ENCODE data around the gene PUDP.
"Not testable (repeated sequence)": the region's sequence is repeated elsewhere in the genome, so short reads cannot be mapped to it uniquely, and the experiment has no call there.

PUDP gene

DNA sequence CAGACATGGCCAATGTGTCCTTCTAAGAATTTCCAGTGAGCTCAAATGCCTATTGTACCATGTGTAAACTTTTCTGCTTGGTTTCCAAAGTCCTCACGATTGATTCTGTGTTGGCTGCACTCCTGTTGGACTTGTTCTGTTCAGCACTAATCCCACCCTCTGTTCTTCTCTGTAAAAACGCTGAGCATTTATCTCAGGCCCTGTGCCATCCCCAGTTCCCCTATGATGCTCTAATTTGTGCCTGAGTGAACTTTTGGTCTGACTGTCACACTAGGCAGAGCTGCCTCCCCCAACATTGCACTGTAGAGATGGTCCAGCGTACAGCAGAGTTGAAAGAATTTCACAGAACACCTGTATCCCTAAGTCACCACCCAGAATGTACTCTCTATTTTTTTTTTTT is 76.6 kb downstream of the PUDP start:
- DNase-seq: no peak

DNA sequence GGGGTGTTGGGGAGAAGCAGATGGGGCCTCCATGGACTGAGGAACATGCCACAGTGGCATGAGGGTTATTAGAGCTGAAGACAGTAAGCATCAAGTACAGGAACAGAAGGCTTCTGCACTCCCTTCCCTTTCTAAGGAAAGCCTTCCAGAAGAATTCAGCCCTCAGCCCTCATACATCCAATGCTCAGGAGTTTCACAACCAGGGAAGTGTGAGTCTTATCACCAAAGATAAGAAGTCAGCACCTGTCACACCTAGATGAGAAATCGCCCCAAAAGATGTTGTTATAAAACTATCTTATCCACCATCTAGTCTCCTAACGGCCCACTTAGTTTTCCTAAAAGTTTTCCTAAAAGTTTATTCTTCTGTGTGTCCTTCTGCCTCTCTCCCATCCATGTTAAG is 78.4 kb downstream of the PUDP start:
- DNase-seq: no peak

DNA sequence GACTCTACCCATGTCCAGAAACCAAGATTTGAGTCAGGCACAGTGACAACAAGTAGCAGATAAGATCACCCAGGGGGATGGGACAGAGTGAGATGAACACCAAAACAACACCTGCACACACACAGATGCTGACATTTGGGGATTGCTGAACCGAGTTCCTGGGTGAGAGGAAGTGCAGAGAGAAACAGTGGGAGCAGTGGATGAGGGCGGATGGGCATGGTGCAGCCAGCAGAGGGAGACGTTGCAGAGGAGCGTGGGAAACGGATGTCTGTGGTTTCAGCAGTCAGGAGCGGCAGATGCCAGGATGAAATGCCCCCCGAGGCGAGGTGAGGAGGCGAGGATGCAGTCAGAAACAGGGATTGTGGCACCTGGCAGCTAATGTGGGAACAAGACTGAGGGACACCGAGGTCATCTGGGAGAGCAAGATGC is 79.0 kb downstream of the PUDP start:
- DNase-seq: no peak

DNA sequence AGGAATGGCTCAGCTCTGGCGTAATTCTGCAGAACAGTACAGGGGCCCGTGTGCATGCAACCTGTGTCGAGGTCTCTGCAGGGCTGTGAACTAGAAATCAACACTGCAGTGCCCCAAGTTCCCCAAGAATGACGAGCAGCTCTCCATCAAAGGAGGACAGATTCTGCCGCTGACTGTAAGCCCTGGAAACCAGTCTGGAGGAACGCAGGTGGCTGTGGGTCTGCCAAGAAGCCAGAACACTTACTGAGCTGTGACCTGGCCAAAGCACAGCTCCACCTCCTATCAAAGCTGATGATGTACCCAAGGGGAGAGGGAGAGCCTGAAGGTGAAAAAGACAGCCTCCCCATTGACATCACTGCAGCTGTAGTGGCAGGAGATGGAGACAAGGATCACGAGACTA is 80.7 kb downstream of the PUDP start:
- DNase-seq: no peak

DNA sequence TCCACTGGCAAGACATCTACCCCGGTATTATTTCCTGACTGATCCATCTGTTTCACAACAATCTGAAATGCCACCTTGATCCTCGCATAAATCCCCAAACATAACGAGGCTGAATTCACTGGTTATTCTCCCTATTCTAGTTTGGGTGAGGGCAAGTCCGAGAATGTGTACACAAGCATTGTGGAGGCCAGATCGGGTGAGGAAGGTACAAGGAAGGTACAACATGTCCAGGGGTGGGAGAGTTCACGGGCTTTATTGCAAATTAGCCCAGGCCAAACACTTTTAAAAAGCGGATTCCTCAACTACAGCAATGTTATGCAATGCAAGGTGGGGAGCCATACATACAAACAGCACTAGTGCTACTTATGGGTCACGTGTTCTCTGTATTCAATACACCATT is 82.5 kb downstream of the PUDP start:
- no peak for DNase-seq

DNA sequence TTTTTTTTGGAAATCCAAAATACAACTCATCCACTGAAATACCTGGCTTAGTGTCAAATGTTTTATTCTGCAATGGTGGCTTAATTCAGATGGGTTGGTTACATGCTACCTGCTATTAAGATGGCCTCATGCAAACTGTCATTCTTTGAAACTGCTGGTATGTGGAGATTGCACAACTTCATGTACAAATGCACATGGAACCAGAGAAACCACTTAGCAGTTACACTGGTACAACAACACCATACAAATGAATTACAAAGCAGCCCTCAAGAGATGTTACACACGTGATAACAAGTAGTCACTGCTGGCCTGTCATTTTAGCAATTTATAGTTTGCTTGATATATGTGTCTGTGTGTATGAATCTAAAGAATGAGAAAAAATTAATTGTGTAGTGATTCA is 85.0 kb downstream of the PUDP start:
- DNase-seq: no peak

DNA sequence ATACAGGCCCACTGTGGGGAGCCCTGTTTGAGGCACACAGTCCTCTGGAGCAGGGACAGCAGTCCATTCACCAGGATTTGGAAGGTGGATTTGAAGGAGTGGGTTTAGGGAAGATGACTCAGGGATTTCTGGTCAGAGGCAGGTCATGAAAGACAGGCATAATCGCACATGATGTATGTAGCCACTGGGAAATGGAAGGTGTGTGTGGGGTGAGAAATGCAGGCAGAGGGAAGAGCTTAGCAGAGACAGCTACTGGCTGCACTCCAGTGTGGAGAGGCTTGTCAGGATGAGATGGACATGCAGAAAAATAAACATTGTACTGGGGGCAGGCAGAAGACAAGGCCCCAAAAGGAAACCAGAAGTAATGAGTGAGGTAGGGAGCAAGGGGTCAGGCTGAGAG is 85.7 kb downstream of the PUDP start:
- no peak for DNase-seq

DNA sequence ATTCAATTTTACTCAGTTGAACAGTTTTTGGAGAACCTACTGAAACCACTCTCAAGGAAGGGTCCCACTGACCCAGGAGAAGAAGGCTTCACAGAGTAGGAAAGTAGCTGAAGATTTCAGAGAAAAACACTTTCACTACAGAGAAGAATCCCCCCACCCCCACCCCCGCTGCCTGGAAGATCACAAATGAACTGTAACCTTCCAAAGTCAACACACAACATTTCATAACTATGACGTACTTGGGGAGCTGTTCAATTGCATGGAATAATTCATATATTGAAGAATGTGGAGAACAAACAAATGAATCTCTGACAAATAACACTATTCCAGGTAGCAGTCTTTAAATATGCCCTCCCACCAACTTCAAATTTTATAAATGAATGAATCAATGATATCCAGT is 86.5 kb downstream of the PUDP start:
- no peak for DNase-seq

DNA sequence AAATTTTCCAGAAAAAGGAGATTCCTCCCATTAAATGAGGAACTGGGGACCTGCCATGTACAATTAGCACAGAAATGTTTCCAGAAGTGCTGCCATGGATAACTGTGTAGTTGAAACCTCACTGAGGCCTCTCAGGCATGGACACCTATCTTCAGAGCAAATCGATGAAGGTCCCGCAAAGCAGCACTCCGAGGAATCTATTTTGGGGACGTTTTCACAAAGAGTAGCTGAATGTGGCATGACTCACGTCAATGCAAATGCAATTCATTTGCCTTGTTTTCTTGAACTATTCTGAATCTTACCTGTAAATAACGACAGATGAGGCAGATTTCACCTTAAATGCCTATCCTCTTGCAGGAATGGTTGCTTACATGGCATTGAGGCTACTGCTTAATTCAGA is 87.5 kb downstream of the PUDP start:
- no peak for DNase-seq

DNA sequence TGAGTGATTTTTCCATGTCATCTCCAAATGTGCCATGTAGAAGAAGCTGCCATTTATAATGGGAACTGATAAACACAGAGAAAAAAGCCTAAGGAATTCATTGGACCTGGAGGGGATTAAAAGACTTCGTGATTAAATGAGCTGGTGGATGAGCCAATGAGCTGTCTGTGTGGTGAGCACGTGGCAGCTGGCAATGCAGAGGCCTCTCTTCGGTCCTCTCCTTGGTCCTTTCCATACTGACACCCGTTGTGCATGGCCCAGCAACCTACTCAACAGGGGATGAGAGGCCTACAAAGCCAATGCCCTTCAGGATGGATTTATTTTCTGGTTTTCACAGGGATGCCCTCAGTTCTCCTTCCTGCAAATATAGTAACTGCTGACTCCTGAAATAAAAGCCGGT is 88.1 kb downstream of the PUDP start:
- DNase-seq: no peak

DNA sequence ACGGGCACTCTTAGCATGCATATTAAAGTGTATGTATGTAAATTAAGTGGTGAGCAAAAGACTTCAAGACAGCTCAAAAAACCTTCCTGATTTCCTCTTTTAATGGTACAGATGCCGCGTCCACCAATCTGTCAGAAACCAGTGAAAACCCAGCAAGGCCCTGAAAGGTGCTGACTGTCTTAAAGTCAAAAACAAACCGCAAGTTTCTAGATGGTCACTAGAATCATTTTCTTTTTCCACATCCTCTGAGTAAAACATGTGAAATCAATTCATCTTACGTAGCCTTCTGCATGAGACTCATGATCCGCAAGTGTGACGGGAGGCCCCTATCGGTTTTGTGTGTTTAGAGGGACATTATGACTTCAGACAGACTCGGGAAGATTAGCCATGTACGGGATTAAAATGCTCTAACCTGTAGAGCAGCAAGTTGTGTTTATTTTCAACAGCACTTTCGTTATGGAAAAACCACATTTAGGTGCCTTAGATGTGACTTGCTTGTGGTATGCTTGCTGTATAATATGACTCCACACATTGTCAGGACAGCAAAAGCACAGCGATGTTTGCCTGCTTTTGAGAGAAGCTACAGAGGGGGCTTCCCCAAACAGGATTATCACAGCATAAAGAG is 88.6 kb downstream of the PUDP start:
- DNase-seq: no peak

DNA sequence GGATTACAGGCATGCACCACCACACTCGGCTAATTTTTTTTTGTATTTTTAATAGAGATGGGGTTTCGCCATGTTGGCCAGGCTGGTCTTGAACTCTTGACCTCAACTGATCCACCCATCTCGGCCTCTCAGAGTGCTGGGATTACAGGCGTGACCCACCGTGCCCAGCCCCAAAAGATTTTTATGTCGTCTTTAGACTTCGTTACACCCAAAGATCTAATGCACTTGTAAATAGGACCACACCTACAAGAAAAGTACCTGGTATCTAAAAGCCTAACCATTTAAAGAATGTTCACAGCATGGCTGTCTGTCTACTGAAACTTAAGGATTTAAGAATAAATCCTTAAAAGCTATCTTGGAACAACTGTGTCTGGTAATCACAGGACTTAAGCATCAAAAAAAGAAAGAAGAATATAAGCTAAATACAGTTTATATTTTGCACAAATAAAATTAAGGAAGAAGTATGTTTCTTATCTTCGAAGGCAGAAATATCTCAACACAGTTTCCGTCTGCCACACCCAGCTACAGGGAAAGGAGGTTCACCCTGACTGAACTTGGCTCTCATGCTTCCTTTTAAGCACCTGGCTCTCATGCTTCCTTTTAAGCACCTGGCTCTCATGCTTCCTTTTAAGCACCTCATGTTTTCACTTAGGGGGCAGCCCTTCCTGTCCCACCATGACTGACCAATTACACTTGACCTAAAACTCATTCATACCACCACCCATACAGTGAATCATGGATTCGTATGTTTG is 92.4 kb downstream of the PUDP start:
- no peak for DNase-seq

DNA sequence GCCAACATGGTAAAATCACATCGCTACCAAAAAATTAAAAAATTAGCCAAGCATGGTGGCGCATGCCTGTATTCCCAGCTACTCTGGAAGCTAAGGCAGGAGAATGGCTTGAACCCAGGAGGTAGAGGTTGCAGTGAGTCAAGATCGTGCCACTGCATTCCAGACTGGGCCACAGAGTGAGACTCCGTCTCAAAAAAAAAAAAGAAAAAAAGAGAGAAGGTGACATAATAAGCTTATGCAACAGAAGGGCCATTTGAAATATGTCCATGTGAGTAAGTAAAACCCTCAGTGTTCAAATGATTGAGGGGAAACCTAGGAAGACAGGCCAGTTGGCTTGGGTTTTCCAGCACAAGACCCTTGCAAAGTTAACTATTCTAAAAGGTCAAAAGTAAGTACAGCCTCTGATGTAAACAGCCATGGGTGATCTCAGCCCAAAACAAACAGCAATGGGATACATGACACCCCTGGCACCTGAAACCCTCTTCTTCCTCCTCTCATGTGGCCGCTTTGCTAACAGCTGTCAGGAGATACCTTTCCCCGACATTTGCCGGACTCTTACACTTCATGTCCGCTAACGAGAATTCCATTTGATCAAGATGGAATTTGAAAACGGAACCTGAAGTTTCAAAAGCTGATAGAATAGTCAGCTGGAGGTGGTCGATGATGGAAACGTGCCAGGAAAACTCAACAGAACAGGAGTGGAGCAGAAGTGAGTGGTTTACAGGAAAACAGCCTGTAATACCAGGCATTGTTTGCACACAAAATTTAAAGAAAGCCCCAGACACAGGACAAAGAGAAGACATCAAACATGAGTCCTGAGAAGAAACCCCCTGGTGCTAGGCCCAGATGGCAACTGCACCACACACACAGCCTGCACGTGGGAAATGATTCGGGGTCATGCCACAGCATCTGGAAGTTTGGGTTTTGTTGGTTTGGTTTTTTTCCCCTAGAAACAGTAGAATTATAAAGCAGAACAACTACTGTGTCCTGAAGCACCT is 93.4 kb downstream of the PUDP start:
- no peak for DNase-seq

DNA sequence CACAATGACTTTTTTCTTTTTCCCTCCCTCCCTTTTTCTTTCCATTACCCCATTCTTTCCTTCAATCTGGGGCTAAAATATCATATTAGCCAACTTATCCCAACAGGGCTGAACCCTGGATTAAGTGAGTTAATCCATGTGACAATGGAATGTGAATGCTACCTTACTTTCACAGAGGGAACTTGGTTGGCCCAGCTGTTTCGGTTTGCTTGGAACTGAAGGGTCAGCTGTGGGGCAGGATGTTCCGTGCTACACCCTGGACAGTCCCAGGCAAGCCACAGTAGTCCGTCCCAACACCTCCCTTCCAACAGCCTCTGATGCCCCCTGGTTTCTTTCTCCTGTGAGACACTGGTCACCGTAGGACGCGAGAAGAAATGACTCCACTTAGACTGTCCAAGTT is 95.4 kb downstream of the PUDP start:
- DNase-seq: no peak

DNA sequence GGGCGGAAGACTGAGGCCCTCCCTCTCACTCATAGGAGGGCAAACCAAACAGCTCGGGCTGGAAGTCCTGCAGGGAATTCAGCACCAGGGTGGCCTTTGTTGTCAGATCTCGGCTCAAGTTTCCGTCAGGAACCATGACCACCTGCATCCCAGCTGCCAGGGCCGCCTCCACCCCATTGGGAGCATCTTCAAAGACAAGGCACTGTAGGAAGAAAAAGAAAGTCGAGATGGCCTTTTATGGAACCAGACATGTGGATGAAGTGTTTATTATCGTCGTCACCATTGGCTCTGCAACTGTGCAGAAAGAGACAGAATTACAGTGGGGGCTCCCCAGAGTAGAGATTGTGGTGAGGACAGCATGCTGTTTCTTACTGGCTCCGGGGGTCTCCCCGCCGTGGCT is 97.7 kb downstream of the PUDP start:
- no peak for DNase-seq

DNA sequence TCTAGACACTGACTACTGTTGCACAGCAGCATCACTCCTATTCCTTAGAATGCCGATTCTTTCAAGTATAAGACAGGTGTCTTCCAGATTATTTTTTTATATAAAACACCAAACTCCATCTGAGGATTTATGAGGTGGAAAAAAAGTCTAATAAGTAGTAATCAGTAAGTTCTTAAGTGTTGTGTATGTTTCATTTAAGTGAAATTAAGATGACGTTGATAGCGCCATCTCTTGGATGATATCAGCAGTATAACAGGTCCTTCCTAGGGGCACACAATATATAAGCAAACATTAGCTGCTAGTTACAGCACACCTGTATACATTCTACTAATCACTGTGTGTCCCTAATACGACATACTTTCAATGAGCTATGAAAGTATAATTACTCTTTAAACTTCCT is 100.0 kb downstream of the PUDP start:
- DNase-seq: no peak

DNA sequence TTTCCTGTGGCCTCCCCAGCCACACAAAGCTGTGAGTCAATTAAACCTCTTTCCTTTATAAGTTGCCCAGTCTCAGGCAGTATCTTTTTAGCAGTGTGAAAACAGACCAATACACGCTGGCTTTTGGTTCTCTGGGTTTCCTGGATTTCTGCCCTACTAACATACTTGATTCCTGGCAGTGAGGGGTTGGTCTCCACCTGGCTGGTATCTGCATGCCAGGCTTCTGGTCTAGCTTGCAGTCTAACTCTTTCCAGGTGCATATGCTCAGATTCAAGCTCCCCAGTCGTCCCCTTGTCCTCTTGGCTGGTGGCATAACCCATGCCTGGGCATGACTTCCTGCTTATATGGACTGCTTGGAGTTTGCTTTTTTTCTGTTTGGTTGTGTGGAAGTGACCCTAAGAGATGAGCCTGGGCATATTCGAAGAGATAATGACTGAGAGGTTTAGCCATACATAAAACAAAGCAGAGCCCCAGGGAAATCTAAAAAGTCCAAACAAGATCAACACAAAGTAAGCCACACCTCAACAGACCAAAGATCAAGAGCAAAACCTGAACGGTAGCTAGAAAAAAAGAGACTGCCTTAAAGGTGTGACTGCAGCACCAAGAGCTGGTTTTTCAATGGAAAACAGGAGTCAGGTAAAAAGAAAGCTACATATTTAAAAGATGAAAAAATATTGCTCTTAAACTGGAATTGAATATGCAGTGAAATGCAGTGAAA is 102.6 kb downstream of the PUDP start:
- no peak for DNase-seq

DNA sequence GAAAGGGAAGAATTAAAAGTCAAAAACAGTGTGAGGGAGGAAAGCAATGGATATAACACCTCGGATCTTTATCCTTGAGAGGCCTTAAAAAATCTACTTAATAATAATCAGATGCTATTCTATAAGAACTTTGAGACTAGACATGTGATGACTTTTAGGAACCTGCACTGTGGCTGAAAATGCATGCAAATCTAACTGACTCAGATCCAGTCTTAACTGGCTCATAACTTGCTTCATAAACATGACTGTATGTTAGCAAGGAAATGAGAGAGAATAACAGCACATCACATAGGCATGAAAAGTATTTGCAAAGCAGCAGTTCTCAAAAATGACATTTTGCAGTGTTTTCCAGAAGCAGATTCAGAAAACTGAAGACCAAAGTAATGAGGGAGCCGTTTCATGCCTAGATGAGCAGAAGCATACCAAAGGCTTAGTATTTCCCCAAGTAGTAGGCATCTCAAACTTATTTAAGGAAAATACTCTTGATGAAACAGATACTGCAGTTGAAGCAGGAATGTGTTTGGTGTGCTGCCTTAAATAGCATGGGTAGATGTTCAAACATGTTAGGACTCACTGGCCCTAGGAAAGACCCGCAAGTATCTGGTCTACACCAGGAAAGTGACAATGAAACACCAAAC is 104.0 kb downstream of the PUDP start:
- not testable (repeated sequence) for DNase-seq

DNA sequence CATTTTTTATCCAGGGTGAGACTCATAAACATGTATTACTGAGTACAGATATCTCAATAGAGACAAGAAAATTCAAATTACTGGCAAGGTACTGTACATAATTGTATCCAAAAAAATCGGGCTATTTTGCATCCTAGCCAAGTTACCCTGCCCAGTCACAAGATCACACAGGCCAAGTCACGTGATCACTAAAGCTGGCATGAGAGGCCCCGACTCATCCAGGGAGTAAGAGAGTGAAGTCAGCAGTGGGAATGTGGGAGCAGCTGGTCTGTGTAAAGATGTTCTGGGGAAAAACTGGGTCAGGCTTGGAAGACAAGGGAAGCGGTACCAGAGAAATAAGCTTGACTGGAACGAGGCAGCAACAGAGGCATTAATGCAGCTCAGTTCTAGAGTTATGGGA is 119.7 kb downstream of the PUDP start:
- no peak for DNase-seq

DNA sequence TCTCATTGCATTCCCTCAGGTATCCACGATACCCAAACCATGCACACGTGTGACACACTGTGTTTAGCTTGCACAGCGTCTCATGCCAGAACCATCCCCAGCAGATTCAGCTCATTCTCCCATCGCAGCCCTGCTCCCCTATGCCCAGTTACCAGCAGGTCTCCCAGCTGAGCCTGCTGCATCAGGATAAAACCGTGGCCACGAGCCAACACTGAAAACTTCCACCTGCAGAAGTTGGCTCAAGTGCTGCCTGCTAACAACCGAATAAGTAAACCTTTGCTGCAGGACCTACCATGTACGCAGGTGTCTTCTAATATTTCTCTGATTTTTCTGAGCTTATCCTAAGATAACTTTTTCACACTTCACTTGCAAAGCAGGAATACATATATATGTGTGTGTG is 120.9 kb downstream of the PUDP start:
- DNase-seq: no peak

DNA sequence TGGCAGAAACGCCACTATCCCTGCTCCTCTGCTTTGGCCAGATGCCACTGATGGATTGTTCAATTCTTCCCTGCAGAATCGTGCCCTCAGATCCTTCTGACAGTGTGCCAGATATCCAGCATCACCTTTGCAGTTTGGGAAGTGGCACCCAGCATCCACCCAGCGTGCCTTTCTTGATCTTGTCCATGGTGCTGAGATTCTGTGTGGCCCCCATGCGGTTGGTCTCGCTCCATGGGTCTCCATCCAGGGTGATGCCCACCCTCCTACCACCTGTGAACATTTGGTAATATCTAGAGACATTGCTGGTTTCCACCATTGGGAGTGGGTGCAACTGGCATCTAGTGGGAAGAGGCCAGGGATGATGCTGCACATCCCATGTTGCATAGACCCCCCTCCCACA is 121.6 kb downstream of the PUDP start:
- DNase-seq: not testable (repeated sequence)

DNA sequence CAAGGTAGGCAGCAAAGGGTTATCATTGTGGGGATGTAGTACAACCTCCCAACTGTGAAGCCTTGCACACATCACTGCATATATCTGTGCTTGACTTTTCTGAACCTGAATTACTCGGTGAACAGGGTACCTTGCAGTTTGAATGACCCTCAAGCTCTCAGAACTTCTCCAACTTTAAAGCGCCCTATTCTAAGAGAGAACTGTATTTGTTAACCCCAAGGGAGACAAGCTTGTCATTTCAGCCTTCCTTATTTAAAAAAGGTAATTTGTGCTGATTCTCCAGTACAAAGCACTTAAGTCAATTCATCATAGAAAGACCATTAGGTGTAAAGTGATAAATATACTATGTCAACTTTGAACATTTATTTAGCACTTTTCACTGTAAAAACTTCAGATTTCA is 122.5 kb downstream of the PUDP start:
- DNase-seq: no peak

DNA sequence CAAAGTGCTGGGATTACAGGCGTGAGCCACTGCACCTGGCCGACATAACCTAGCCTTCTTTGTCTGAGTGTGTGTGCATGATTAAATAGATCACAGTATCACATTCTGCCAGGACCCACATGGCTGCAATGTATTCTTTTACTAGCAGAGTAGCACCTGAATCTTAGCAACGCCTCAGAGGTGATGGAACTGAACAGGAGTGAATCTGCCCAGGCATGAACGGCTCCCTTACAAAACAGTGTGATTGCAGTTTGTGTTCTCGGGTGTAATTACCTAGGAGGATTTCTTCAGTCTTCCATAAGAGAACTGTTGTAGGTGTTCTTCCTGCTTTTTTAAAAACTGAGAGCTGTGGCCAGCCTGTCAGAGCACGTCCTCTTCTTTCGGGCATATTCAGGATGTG is 123.1 kb downstream of the PUDP start:
- DNase-seq: no peak
